Stimulated activated CD4-positive, alpha-beta T cell treated with anti-CD3 and anti-CD28 coated beads, Interleukin-1b, Interleukin-23, amount 100 ng/mL, for 1 hour (primary cell): ENCODE results near the gene UFD1.

Experiments
- DNase-seq, 2 donors: peaks; one replicate each; pipeline ENCODE4 v3.0.0-alpha.2; 2020; ENCODE audit warnings: low read depth in 2 of 2

The UFD1 gene

DNA sequence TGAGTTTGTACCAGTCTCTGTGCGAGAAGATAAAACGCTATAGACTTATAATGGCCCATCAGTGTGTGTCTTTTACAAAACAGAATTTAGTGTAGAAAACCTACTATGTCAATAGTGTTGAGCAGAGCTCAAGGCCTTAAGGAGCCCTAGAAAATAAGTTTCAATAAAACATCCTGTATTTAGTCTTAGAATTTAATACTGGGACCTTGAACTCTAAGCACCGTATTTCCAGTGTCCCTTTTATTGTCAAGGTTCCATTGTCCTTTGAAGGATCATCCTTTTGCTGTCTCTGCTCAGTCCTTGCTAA, 17.3 kb upstream of the UFD1 start:
- DNase-seq = no peak

DNA sequence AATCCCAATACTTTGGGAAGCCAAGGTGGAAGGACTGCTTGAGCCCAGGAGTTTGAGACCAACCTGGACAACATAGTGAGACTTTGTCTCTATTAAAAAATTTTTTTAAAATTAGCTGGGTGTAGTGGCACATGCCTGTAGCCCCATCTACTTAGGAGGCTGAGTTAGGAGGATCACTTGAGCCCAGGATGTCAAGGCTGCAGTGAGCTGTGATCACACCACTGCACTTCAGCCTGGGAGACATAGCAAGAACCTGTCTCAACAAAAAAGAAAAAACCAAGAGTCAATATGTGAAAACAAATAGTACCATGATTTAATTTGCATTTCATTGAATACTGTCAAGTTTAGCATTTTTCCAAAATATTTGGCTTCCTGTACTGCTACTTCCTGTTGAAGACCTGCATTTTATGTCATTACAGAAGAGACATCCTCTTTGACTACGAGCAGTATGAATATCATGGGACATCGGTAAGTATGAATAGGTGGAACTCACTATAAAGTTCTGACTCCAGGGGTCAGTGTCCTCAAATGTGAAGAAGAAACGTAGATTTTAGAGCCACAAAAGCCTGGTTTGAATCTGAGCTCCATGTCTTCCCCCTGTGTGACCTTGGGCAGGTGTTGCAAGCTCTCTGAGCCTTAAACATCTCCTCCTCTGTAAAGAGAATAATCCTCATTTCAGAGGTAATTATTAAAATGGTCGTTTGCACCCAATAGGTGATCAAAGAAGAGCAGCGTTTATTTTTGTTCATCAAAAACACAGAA, 16.8 kb upstream of the UFD1 start:
- DNase-seq = no peak

DNA sequence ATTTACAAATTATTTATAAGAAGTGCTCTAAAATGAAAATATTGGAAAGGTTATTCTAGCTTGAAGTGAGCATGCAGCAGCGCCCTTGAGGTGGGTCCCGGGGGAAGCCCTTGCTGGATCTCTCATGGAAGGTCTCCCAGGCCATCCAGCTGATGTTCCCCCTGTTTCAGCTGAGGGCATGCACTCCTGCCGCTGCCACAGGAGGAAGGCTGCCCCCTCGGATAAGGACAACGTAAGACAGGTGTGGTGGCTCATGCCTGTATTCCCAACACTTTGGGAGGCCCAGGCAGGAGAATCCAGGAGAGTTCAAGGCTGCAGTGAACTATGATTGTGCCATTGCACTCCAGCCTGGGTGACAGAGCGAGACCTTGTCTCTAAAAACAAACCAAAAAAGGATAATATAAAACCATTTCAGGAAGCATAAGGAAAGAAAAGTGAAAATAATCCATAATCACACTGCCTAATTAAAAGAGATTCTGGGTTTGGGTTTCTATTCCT, 15.7 kb upstream of the UFD1 start:
- DNase-seq = no peak

DNA sequence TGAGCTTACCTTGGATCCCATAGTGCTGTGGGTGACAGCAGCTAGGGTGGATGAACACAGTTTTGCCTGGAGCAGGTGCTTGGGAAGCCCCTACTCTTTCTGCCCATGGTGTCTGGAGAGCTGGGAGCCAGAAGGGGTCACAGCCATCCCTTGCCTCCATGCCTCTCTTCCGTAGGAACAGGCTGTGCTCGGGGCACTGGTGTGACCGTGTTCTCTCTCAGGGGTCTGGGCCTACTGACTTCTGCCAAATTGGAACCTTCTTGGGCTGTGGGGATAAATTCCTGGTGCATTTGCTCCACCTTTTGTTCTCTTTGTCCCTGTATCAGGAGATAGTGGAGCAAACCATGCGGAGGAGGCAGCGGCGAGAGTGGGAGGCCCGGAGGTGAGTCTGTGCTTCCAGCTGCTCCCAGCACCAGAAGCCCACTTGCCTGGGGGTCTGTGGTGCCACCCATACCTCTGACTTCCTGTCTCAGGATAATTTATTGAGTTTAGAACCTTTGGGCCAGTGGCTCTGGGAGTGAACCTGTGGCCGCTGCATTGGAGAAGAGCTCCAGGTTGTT, 15.1 kb upstream of the UFD1 start:
- DNase-seq = no peak

DNA sequence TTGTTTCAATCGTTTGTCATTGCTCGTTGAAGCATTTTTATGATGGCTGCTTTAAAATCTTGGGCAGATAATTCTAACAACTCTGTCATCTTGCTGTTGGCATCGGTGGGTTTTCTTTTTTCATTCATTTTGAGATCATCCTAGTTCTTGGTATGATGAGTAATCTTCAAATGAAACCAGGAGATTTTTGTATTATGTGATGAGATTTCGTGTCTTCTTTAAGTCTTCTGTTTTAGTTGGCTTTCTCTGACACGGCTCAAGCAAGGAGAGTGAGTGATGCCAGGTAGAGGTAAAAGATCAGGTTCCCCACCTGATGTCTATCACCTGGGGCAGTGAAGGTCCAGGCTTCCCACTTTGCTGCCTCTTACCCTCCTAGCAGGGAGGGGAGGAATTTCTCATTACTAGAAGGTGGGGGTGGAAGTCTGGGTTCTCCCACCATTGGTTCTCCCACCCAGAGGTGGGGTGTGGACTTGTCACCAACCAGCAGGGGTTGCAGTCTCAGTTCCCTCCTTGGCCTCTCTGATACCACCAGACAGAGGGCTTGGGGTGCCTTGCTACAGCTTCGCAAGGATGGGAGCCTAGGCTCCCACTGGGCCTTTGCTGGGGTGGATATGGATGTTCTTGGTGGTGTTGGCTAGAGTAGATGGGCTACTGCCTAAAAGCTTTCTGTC, 13.6 kb upstream of the UFD1 start:
- DNase-seq = no peak

DNA sequence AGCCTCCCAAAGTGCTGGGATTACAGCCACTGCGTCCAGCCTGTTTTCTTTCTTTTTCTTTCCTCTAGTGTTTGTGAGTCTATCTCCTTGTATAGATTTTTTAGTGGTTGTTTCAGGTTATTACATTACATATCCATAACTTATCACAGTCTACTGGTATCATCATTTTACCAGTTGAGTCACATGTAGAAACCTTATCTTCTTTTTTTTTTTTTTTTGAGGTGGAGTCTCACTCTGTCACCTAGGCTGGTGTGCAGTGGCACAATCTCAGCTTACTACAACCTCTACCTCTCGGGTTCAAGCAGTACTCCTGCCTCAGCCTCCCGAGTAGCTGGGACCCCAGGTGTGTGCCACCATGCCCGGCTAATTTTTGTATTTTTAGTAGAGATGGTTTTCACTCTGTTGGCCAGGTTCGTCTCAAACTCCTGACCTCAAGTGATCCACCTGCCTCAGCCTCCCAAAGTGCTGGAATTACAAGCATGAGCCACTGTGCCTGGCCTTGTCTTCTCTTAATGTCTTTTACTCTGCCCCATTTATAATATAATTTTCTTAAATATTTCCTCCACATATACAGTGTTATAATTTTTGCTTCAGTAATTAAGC, 11.7 kb upstream of the UFD1 start:
- DNase-seq = no peak

DNA sequence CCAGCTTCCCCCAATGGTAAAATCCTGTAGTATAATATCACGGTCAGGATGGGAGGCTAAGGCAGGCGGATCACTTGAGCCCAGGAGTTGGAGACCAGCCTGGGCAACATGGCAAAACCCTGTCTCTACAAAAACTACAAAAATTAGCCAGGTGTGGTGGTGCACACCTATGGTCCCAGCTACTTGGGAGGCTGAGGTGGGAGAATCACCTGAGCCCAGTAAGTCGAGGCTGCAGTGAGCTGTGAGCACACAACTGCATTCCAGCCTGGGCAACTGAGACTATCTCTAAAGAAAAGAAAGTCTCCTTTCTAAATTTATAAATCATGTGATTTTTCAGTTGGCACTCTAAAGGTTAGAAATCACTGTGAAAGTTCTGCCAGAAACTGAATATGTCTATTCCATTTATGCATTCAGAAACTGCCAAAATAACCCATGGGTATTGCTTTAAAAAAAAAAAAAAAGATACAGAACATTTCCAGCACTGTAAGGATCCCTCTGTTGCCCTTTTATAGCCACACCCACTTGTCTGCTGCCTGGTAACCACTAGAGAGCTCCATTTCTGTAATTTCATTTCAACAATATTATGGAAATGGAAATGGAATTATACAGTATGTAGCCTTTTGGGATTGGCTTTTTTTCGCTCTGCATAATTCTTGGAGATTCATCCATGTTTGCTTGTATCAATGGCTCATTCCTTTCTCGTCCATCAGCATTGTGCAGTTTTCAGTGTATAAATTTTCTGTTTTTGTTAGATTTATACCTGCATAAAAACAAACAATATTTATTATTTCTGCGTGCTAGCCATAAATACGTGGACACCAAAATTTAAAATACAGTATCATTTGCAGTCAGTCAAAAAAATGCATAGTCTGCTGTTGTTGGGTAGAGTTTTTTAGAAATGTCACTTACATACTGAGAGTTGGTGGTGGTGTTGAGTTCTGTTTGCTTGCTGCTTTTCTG, 10.2 kb upstream of the UFD1 start:
- DNase-seq = no peak

DNA sequence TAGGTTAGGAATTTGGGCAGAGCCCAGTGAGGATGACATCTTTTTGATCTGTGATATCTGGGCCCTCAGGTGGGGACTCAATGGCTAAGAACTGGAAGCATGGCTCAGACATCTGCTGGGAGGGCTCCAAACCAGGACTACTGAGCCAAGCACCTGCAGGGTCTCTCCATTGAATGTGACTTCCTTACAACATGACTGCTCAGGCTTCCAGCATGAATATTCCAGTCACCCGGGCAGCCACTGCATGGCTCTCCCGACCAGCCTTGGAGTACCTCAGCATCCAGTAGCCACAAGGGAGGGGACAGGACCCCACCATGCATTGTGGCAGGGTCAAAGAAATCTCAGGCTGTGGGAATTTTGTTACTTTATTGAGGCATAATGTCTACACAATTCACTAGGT, 9.3 kb upstream of the UFD1 start:
- DNase-seq = no peak

DNA sequence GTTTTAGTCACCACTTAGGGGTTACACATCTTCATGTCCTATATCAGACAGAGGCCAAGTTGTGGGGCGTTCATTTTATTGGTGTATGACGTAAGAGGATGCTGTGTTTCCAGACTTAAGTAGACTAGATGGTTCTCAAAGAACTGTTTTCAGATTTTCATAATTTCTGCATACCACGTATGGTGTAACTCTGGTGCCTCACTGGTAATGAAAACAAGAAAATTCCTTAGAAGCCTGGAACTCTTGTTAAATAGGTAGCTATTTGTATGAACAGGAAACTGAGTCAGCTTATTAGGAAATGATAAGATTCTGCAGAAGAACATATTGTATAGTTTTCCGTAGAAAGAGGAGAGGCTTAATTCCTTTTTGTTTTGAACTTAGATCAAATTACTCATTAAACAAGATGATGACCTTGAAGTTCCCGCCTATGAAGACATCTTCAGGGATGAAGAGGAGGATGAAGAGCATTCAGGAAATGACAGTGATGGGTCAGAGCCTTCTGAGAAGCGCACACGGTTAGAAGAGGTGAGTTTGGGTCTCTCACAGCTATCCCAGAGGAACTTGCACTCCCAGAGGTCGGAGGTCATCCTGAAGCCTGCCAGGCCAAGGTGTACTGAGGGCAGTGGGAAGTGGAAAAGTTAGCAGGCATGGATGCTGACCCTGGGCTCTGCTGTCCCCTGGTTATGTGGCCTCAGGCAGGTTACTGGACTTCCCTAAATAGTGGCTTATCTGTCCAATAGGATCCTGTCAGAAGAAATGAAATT, 4.7 kb upstream of the UFD1 start:
- no peak for DNase-seq

DNA sequence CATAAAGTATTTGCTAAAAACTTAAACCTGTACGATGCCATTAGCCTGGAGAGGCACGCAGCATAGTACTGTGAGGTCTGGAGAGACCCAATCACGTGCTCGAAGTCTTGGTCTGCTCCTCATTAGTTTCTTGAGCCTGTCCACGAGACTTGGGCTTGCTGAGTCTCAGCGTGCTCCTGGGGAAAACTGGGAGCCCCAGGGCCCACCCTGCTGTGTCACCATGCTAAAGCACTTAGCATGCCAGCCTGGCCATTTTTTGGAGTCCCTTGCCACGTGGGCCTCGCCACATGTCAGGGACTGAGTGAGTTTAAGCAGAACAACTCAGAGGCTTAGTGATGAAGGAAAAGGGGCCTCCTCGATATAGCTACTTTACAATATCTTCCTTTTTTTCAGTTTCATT, 3.3 kb upstream of the UFD1 start:
- no peak for DNase-seq

DNA sequence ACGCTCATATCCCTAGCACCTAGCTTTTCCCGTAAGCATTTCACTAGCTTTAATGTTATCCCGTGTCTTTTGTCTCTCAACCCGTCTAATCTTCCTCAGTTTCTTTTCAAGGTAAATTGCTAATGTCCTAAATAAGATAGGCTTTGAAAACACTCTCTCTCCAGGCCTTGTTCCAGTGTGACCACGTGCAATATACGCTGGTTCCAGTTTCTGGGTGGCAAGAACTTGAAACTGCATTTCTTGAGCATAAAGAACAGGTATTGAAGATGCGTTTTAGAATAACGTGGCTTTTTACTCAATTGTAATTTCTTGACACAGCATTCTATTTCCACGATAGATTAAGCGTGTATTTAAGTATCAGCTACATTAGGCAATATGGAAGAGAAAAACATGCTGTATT, 1.8 kb upstream of the UFD1 start:
- no peak for DNase-seq

DNA sequence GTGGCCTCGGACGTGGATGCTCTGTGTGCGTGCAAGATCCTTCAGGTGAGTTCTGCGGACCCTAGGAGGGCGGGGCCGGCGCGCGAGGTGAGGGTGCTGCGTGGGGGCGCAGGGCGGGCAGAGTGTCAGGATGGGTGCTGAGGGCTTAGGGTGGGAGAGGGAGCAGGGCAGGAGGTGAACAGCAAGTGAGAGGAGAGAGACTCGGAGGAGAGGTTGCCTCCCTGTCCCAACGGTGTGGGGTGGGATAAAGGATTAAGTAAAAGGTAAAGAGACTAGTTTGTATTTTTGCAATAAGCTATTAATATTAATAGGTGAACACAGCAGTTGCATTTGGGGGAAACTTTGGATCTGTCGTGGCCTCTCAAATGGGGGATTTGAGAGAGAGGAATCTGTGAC, 1.2 kb upstream of the UFD1 start:
- DNase-seq = no peak

DNA sequence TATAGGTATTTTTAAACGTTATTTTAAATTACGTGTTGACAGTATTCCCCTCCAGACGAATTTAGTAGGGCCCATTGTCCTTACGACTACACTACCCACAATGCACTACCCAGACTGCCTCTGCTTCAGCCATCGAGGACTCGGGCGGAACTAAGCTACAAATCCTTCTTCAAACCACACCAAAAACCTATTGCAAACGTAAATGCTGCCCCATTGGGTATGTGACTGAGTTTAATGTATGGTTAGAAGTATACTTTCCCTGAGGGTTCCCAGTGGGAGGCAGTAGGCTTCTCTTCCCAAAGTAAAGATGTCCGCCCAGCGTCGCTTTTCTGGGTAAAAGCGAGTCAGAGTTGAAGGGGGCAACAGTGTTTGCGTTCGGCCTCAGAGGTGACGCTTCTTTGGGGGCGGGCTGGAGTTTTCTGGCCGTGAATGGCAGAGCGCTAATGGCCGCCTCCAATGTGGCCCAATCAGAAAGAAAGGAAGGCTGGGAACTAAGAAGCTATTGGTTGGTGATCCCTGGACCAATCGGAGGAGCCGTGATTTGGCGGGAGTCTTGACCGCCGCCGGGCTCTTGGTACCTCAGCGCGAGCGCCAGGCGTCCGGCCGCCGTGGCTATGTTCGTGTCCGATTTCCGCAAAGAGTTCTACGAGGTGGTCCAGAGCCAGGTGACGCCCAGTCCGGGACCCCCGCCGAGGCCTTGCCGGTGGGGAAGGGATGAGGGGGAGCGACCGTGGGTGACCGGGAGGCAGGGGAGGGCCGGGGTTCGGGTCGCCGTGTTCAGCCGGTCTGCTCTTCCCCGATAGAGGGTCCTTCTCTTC, 571 bp upstream of the UFD1 start, which contains the start of gene CDC45:
Gene CDC45, plus strand, starts transcription at position 566 of the 818 bp plus-strand sequence. Its CDS starts 49 bp downstream, at position 615.
- peak; percentile 78 to 79 for DNase-seq

DNA sequence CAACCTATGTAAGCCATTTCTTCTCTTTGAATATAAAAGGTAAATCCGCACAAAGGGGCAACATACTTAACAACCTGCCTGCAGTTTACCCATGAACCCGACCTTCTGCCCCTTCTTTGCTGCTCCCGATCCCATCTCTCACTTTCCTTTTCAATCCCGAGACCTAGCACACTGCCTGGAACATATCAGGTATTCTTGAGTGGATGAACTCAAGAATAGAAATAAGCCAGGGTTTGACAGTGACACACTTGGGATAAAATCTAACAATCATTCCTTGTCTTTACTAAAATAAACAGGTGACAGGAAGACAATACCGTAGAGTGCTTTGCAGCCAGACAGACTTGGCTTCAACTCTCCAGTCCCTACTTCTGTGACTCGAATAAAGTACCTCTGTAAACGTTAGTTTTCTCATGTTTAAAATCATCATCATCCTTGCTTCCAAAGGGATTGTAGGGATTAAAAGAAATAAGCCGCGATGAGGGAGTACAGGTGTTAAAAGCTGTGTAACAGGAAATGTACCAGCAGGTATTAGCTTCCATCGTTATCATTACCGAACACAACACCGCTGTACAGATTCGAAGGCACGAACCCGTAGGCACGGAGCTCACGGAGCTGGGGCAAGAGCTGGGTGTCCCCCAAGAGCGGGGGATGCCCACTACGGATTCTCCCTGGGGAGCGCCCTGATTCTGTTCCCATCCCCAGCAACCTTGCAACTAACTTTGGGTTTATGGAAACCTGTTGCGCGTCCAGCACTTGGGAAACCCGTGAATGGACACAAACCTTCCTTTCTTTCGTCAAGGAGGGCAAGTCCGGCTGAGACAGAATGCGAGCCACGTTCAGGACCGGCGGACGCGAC, 720 bp downstream of the UFD1 start:
- DNase-seq = no peak

DNA sequence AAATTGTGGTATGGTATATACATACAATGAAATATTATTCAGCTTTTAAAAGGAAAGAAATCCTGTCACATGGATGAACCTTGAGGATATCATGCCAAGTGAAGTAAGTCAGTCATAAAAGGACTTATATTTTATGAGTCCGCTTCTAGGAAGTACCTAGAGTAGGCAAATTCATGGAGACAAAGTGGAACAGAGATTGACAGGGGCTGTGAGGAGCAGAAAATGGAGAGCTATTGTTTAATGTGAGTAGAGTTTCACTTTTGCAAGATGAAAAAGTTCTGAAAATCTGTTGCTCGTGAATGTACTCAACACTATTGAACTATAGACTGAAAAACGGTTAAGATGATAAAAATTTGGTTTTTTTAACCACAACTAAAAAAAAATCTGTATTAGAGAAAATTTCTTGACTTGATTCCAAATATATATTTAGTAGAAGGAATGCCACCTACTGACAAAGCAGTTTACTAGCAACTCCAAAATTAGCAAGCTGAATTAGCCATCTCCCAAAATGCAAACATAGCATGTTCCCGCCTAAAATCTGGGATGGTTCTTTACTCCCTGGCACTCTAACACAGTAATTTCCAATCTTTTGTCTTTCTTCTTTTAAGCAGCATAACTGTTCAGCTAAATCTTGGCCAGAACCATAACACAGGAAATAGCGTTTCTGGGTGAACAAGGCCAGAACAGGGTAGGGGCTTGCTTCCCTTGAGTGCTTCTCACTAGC, 1.5 kb downstream of the UFD1 start:
- no peak for DNase-seq

DNA sequence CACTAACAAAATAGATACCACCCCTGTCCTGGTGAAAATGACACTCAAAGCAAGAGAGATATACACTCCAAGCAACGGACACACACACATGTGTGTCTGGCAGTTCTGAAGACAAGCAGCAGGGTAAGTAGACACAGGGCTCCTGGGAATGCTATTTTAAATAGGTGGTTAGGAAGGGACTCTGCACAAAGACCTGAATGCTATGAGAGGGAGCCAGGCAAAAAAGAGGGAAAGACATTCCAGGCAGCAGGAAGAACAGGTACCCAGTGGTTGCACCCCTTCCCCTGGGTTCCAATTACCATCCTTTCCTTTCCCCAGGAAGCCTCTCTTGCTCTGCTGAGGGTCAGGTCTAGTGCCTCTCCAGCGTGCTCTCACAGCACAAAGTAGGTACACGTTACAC, 3.0 kb downstream of the UFD1 start:
- no peak for DNase-seq

DNA sequence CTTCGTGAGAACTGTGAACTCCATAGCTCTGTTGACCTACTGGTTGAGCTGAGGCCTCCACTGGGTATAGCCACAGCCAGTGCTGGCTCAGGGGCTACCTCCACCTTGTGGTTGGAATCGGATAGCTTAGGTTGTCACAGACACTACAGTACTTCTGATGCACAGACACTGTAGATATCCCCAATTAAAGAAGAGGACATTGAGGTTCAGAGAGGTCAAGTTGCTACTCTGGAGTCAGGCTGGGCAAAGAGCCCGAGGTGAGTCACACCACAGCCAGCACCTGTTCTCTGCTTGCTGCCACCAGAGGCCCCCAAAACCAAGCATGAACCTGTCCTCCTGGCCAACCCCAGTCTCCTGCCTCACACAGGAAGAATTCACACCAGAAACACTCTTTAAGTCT, 5.4 kb downstream of the UFD1 start:
- no peak for DNase-seq

DNA sequence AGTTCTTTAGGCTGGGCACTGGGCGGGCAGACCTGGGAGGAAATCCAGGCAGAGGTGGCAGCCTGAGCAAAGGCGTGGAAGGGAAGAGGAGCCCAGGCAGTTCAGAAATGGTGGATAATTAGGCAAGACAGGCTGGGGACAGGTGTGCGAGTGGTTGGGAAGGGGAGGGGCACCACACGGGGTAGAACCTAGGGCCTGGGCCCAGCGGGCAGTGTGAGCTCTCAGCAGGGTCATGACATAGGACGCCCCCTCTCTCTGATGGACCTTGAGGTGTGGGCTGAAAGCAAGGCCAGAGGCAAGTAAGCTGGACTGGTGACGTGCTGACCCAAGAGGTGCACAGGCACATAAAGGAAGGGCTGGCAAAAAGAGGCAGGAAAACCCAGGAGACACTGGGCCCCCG, 6.8 kb downstream of the UFD1 start:
- no peak for DNase-seq
